Neural progenitor cell (in vitro differentiated cells): ENCODE measurements around the gene VIPR1.

Experiments
- CTCF ChIP-seq: fragments of 200-600 bp; sonication (generic); IDR thresholded peaks from 2 replicates; pipeline ENCODE4 v1.5.1; 2017; ENCODE audit warnings: antibody characterized with exemption, mild to moderate bottlenecking
- EZH2 ChIP-seq: fragments of 200-600 bp; sonication (generic); IDR thresholded peaks from 2 replicates; pipeline ENCODE4 v1.6.1; 2017; ENCODE audit warnings: antibody characterized with exemption, mild to moderate bottlenecking, moderate library complexity
- EZH2phosphoT487 ChIP-seq: fragments of 200-600 bp; sonication (generic); IDR thresholded peaks from 2 replicates; pipeline ENCODE4 v1.6.1; 2017; ENCODE audit warnings: antibody characterized with exemption

- TF ChIP-seq EZH2phosphoT487 (no peak), CTCF (peak; percentile 98), EZH2 (no peak)
These were observed 45.0 kb downstream of the VIPR1 start for GRCh38 chr3:42547401-42547945.
